ENCODE data around the gene PIH1D1. TPM values are rescaled to one million over a fixed set of nuclear protein-coding genes. Genes with fewer than 3 reads are reported as not detected.

PIH1D1 gene
- total RNA-seq, result 136 and 138 TPM in 2 replicates

DNA sequence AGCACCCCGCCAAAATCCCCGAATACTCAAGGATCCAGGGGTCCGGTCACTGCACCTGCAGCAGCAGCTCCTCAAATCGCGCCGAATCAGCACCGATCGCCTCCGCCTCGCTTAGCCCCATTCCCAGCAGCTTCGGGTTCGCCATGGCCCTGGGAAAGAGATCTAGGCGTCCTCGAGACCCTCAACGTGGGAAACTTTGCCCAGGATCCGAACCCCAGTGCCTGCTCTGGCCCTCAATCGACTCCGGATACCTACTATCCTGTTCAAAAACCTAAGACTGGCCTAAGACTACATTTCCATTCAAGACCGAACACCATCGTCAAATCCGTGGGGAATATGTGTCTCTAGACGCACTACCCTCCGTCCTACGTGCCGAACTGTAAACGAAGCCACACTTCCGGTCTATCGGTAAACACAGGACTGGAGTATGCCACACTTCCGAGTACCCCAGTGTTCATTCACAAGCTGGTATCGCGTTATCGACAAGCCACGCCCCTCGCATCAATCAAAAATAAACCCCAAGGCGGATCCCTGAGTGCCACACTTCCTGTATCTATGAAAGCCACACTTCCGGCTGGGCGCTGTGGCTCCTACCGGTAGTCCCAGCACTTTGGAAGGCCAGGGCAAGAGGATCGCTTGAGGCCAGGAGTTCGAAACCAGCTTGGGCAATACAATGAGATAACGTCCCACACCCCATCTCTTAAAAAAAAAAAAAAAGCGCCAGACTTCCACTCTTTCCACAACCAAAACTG lies at the start of gene PIH1D1:
TSS of gene PIH1D1 (minus strand) at position 385 of the 752 bp plus-strand sequence. CDS start at position 145, 240 bp downstream.
- Mint-ChIP-seq H3K27me3 (ENCODE audit: low read depth) (no peaks in the 10 kb centered on the region), H3K36me3 (ENCODE audit: low read depth) (peaks cover 48% of the 10 kb centered on the region), H3K9me3 (no peaks in the 10 kb centered on the region), H3K4me3 (ENCODE audit: low read depth) (peak within 1 kb of the TSS; percentile 99), H3K27ac (peak within 1 kb of the TSS; percentile 100), H3K4me1 (ENCODE audit: low read depth) (peaks cover 30% of the 10 kb centered on the region)
- DNase-seq (ENCODE audit: low spot score), result peak; percentile 95
- intact Hi-C loops (cut with micrococcal nuclease), result loop anchor here (1.0 to 5.0 kb wide), 2 partner anchors 8 to 46 kb away; partner anchors contain the start of gene RPS11

- peak overlapping the region; percentile 94 for H3K27ac Mint-ChIP-seq
These were observed 47.5 kb upstream of the PIH1D1 start for GRCh38 chr19:49499030-49499670.

GRCh38 chr19:49498475-49498874 lies 46.9 kb upstream of the PIH1D1 start:
- peaks cover 44% of the 10 kb centered on the region for H3K36me3 Mint-ChIP-seq (ENCODE audit: low read depth)
- peak overlapping the region; percentile 98 for H3K4me3 Mint-ChIP-seq (ENCODE audit: low read depth)
- peak overlapping the region; percentile 94 for H3K27ac Mint-ChIP-seq
- DNase-seq (ENCODE audit: low spot score), result no peak
- intact Hi-C loops (cut with micrococcal nuclease), result loop anchor here (5.0 kb wide), 1 partner anchor 46 kb away; the partner anchor contains the start of genes ALDH16A1 and PIH1D1
- H3K9me3 Mint-ChIP-seq, result no peaks in the 10 kb centered on the region
- peaks cover 40% of the 10 kb centered on the region for H3K4me1 Mint-ChIP-seq (ENCODE audit: low read depth)
- no peaks in the 10 kb centered on the region for H3K27me3 Mint-ChIP-seq (ENCODE audit: low read depth)

More at GRCh38 chr19:49499030-49499670, 47.5 kb upstream of the PIH1D1 start:
- intact Hi-C loops (cut with micrococcal nuclease), result loop anchor here (5.0 kb wide), 1 partner anchor 47 kb away; the partner anchor contains the start of genes ALDH16A1 and PIH1D1
- H3K4me1 Mint-ChIP-seq (ENCODE audit: low read depth), result peaks cover 40% of the 10 kb centered on the region
- no peak for DNase-seq (ENCODE audit: low spot score)
- peaks cover 44% of the 10 kb centered on the region for H3K36me3 Mint-ChIP-seq (ENCODE audit: low read depth)
- H3K4me3 Mint-ChIP-seq (ENCODE audit: low read depth), result peak overlapping the region; percentile 98
- H3K27me3 Mint-ChIP-seq (ENCODE audit: low read depth), result no peaks in the 10 kb centered on the region
- H3K9me3 Mint-ChIP-seq, result no peaks in the 10 kb centered on the region

DNA sequence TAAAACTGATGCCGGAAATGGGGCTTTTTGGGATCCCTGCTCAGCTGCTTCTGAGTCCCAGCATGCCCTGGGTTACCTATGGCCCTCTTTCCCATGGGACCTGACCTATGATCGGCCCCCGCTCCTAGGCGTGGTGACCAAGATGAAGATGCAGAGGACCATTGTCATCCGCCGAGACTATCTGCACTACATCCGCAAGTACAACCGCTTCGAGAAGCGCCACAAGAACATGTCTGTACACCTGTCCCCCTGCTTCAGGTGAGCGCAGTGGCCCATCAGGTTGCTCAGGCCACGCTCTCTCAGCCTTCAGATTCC lies 46.1 kb upstream of the PIH1D1 start:
- H3K4me1 Mint-ChIP-seq (ENCODE audit: low read depth), result peaks cover 44% of the 10 kb centered on the region
- no peaks in the 10 kb centered on the region for H3K27me3 Mint-ChIP-seq (ENCODE audit: low read depth)
- peaks cover 49% of the 10 kb centered on the region for H3K36me3 Mint-ChIP-seq (ENCODE audit: low read depth)
- no peak for DNase-seq (ENCODE audit: low spot score)
- intact Hi-C loops (cut with micrococcal nuclease), result loop anchor here (2.0 to 5.0 kb wide), 2 partner anchors 45 to 179 kb away; partner anchors contain the start of genes ALDH16A1, PIH1D1 and PRMT1
- peak overlapping the region; percentile 94 for H3K27ac Mint-ChIP-seq
- H3K4me3 Mint-ChIP-seq (ENCODE audit: low read depth), result peak overlapping the region; percentile 98
- no peaks in the 10 kb centered on the region for H3K9me3 Mint-ChIP-seq

DNA sequence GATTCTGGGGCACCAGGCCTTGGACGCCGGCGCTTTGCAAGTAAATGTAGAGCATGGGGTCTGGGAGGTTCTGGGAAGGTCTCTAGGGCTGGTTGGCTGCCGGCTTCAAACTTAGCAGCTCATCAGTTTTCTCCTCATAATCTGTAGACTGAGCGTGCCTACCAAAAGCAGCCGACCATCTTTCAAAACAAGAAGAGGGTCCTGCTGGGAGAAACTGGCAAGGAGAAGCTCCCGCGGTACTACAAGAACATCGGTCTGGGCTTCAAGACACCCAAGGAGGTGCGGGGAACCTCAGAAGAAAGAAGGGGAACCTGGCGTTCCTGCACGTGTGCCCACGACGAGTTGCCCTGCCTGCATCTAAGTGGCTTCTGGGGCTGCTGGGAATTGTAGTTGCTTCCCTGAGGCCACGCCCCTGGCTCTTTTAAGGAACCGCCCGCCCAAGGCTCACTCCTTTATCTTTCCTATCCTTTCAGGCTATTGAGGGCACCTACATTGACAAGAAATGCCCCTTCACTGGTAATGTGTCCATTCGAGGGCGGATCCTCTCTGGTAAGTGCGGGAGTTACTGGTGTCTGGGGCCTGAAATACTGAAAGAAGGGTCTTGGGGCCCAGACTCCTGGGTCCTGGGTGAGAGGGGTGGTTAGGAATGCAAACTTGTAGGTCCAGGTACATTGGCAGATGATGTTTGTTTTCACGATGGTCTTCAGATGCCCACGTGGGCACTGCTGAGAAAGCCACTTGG lies 45.6 kb upstream of the PIH1D1 start:
- intact Hi-C loops (cut with micrococcal nuclease), result loop anchor here (2.0 to 5.0 kb wide), 2 partner anchors 45 to 180 kb away; partner anchors contain the start of genes ALDH16A1, PIH1D1 and PRMT1
- peak; percentile 73 for DNase-seq (ENCODE audit: low spot score)
- Mint-ChIP-seq H3K36me3 (ENCODE audit: low read depth) (peaks cover 55% of the 10 kb centered on the region), H3K9me3 (no peaks in the 10 kb centered on the region), H3K27me3 (ENCODE audit: low read depth) (no peaks in the 10 kb centered on the region), H3K4me3 (ENCODE audit: low read depth) (peak overlapping the region; percentile 98), H3K27ac (peak overlapping the region; percentile 94), H3K4me1 (ENCODE audit: low read depth) (peaks cover 44% of the 10 kb centered on the region)

DNA sequence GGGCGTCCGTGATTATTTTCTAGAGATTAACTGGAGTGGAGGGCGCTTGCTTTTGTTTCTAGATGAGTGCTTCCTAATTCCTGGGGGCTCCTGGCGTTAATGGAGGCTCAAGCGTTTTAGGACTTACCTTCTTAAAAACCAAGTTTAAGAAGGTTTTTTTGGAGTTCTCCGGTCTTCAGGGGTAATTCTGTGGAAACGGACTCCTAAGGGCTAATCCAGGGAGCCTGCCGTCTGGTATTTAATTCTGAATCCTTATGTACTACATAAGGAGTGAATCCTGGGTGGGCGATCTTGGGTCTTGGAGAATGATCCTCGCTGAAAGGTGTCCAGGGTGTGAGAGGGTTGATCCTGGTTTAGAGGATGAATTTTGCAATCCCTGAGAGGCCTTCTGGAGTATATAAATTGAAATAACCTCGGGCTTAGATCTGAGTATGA lies 45.0 kb upstream of the PIH1D1 start:
- Mint-ChIP-seq H3K36me3 (ENCODE audit: low read depth) (peaks cover 61% of the 10 kb centered on the region), H3K9me3 (no peaks in the 10 kb centered on the region), H3K27me3 (ENCODE audit: low read depth) (no peaks in the 10 kb centered on the region), H3K4me1 (ENCODE audit: low read depth) (peaks cover 41% of the 10 kb centered on the region), H3K27ac (peak overlapping the region; percentile 94), H3K4me3 (ENCODE audit: low read depth) (peak overlapping the region; percentile 98)
- intact Hi-C loops (cut with micrococcal nuclease), result loop anchor here (1.0 to 5.0 kb wide), 4 partner anchors 9 to 381 kb away; partner anchors contain the start of genes AKT1S1, ALDH16A1, PIH1D1 and PRMT1
- DNase-seq (ENCODE audit: low spot score), result no peak

DNA sequence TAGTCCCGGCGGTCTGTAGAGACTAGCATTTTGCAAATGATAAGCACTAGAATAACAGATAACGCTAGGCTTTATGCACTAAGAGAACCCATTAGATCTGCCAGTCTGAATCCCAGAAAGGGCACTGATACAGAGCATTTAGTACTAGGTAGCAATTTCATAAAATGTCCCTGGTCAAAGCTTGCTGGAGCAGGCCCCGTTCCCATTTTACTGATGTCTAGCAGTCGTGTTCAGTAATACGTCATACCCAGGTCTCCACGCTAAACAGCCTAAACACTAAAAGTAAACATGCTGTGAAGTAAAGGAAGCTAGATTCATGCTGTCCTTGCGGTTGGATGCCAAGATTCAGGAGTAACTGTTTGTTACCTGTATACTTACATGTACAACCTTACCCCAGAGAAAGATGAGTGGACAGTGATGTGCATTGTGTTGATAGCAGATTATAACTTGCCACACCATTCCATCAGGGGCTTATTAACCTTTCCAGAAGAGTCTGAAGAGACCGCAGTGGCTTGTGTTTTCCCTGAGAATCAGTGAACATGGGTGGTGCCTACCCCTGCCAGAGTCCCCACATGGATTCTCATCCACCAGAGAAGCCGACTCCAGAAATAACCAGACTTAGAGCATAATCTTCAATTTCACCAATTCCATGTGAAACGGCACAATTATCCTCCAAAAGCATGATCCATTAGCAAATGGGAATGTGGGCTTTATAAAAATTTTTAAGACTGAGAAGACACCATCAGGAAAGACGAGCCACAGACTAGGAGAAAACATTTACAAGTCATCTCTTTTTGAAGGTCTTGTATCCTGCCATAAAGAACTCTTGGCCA lies 41.2 kb upstream of the PIH1D1 start:
- intact Hi-C loops (cut with micrococcal nuclease), result no loop called here
- H3K9me3 Mint-ChIP-seq, result no peaks in the 10 kb centered on the region

DNA sequence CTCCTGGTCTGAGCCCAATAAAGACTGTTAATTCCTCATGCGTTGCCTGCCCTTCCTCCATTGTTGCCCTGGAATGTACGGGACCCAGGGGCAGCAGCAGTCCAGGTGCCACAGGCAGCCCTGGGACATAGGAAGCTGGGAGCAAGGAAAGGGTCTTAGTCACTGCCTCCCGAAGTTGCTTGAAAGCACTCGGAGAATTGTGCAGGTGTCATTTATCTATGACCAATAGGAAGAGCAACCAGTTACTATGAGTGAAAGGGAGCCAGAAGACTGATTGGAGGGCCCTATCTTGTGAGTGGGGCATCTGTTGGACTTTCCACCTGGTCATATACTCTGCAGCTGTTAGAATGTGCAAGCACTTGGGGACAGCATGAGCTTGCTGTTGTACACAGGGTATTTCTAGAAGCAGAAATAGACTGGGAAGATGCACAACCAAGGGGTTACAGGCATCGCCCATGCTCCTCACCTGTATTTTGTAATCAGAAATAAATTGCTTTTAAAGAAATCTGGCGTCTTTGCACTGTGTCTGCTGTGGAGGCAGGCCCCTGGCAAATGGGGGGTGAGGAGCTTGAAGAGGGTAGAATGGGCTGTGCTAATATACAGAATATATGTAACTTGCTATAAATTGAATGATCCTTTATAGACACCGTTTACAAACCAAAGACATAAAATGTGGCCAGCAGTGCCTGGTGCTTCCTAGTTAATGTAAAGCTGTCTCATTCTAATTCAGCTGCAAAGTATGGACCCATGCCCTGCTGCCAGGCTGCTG lies 40.4 kb upstream of the PIH1D1 start:
- H3K9me3 Mint-ChIP-seq, result no peaks in the 10 kb centered on the region
- intact Hi-C loops (cut with micrococcal nuclease), result no loop called here
- H3K4me1 Mint-ChIP-seq (ENCODE audit: low read depth), result peaks cover 21% of the 10 kb centered on the region

More for the DNA sequence above, 41.2 kb upstream of the PIH1D1 start:
- peaks cover 22% of the 10 kb centered on the region for H3K4me1 Mint-ChIP-seq (ENCODE audit: low read depth)
- DNase-seq (ENCODE audit: low spot score), result no peak
- H3K27me3 Mint-ChIP-seq (ENCODE audit: low read depth), result no peaks in the 10 kb centered on the region
- H3K4me3 Mint-ChIP-seq (ENCODE audit: low read depth), result no peak overlapping the region
- peaks cover 72% of the 10 kb centered on the region for H3K36me3 Mint-ChIP-seq (ENCODE audit: low read depth)
- peak overlapping the region; percentile 66 for H3K27ac Mint-ChIP-seq

DNA sequence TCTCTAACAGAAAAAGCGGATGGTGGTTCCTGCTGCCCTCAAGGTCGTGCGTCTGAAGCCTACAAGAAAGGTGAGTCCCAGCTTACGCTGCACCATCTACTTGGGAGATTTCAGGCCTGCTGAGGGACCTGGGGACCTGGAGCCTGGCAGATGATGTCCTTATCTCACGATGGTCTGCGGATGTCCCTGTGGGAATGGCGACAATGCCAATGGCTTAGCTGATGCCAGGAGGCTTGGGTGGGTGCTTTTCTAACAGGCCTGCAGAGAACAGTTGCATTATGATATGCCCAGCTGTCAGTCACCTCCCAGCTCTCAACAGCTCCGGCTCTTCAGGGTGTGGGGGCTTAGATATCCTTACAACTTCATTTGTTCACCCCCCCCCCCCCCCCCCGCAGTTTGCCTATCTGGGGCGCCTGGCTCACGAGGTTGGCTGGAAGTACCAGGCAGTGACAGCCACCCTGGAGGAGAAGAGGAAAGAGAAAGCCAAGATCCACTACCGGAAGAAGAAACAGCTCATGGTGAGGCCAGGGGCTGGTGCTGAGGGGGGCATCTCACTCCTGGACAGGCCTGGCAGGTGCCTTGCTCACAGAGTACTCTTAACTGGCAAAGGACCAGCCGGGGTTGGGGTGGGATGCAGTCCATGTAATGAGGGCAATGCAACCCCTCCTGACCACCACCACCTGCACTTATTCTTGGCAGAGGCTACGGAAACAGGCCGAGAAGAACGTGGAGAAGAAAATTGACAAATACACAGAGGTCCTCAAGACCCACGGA lies 39.6 kb upstream of the PIH1D1 start:
- intact Hi-C loops (cut with micrococcal nuclease), result no loop called here
- peaks cover 67% of the 10 kb centered on the region for H3K36me3 Mint-ChIP-seq (ENCODE audit: low read depth)
- peak overlapping the region; percentile 72 for H3K27ac Mint-ChIP-seq
- peak overlapping the region; percentile 93 for H3K4me3 Mint-ChIP-seq (ENCODE audit: low read depth)
- H3K4me1 Mint-ChIP-seq (ENCODE audit: low read depth), result peaks cover 22% of the 10 kb centered on the region
- no peaks in the 10 kb centered on the region for H3K9me3 Mint-ChIP-seq
- no peaks in the 10 kb centered on the region for H3K27me3 Mint-ChIP-seq (ENCODE audit: low read depth)
- no peak for DNase-seq (ENCODE audit: low spot score)

More for the DNA sequence above, 40.4 kb upstream of the PIH1D1 start:
- Mint-ChIP-seq H3K27ac (peak overlapping the region; percentile 66), H3K4me3 (ENCODE audit: low read depth) (no peak overlapping the region), H3K36me3 (ENCODE audit: low read depth) (peaks cover 72% of the 10 kb centered on the region), H3K27me3 (ENCODE audit: low read depth) (no peaks in the 10 kb centered on the region)
- no peak for DNase-seq (ENCODE audit: low spot score)

- peak overlapping the region; percentile 88 for H3K27ac Mint-ChIP-seq
- no peaks in the 10 kb centered on the region for H3K27me3 Mint-ChIP-seq (ENCODE audit: low read depth)
- H3K4me1 Mint-ChIP-seq (ENCODE audit: low read depth), result peaks cover 27% of the 10 kb centered on the region
- intact Hi-C loops (cut with micrococcal nuclease), result no loop called here
- H3K9me3 Mint-ChIP-seq, result no peaks in the 10 kb centered on the region
- peak overlapping the region; percentile 93 for H3K4me3 Mint-ChIP-seq (ENCODE audit: low read depth)
- H3K36me3 Mint-ChIP-seq (ENCODE audit: low read depth), result peaks cover 74% of the 10 kb centered on the region
- no peak for DNase-seq (ENCODE audit: low spot score)
These were observed 38.8 kb upstream of the PIH1D1 start for GRCh38 chr19:49490287-49491029.

Measured in activated T-helper 2 cell treated with anti-CD3 and anti-CD28 coated beads, Interferon-gamma antibody, Interleukin-2, Interleukin-4, amounts not matched to agents 10 μg/mL and 5 μg/mL and 100 μg/mL, durations not matched to agents 14 hours and 24 hours and 36 hours (primary cell).